Measurements from ENCODE around the gene EPB41L3.

The EPB41L3 gene

GRCh38 chr18:5395860-5396448 is 147.8 kb downstream of the EPB41L3 start:
- 90% methylated on average over 6 of the region's 6 CpGs for WGBS
- Histone ChIP-seq H2BK15ac (ENCODE audit: low read depth, poor library complexity, severe bottlenecking) (no peak overlapping the region), H3K9ac (ENCODE audit: low read length) (no peak overlapping the region), H2BK12ac (ENCODE audit: low read length in 2 of 2) (no peak overlapping the region), H2BK5ac (ENCODE audit: low read depth, low read length, poor library complexity, severe bottlenecking) (no peak overlapping the region), H4K8ac (ENCODE audit: low read length) (no peak overlapping the region), H3K23ac (ENCODE audit: low read length in 2 of 2) (no peak overlapping the region), H2BK120ac (ENCODE audit: low read depth, low read length) (no peak overlapping the region), H3K79me1 (replicated peaks; ENCODE audit: low read length, poor library complexity, severe bottlenecking) (no peaks in the 10 kb centered on the region), H2AFZ (ENCODE audit: low read depth, low read length) (no peak overlapping the region), H3K4me2 (ENCODE audit: low read length, poor library complexity, severe bottlenecking) (no peak overlapping the region), H3K4me1 (ENCODE audit: control insufficient read depth, insufficient read depth, low read depth, low read length) (no peaks in the 10 kb centered on the region), H4K91ac (ENCODE audit: low read length) (no peak overlapping the region), H3K18ac (ENCODE audit: low read depth in 1 of 2, low read length in 2 of 2) (no peak overlapping the region), H3K27me3 (ENCODE audit: control insufficient read depth in 1 of 2, insufficient read depth in 1 of 2, low read length in 2 of 2) (no peaks in the 10 kb centered on the region), H3K9me3 (ENCODE audit: control insufficient read depth, low read length) (no peaks in the 10 kb centered on the region), H3K4ac (ENCODE audit: low read depth in 1 of 2, low read length in 2 of 2) (no peak overlapping the region), H3K14ac (ENCODE audit: low read length in 2 of 2) (no peak overlapping the region), H3K4me3 (ENCODE audit: insufficient read depth in 1 of 2, low read depth in 1 of 2, low read length in 2 of 2) (no peak overlapping the region), H2AK5ac (ENCODE audit: low read length, severe bottlenecking) (no peak overlapping the region), H3K36me3 (ENCODE audit: control insufficient read depth in 1 of 2, insufficient read depth in 2 of 2, low read depth in 1 of 2, low read length in 2 of 2) (peaks cover 0 to 99% of the 10 kb centered on the region in 2 experiments), H3K27ac (ENCODE audit: low read length, poor library complexity, severe bottlenecking) (no peak overlapping the region)
- no peak for DNase-seq

GRCh38 chr18:5393779-5394178 is 150.0 kb downstream of the EPB41L3 start:
- Histone ChIP-seq H3K36me3 (ENCODE audit: control insufficient read depth in 1 of 2, insufficient read depth in 2 of 2, low read depth in 1 of 2, low read length in 2 of 2) (peaks cover 0 to 95% of the 10 kb centered on the region in 2 experiments), H3K27ac (ENCODE audit: low read length, poor library complexity, severe bottlenecking) (no peak overlapping the region), H4K91ac (ENCODE audit: low read length) (no peak overlapping the region), H3K4ac (ENCODE audit: low read depth in 1 of 2, low read length in 2 of 2) (no peak overlapping the region), H2AK5ac (ENCODE audit: low read length, severe bottlenecking) (no peak overlapping the region), H3K4me2 (ENCODE audit: low read length, poor library complexity, severe bottlenecking) (no peak overlapping the region), H3K9ac (ENCODE audit: low read length) (no peak overlapping the region), H4K8ac (ENCODE audit: low read length) (no peak overlapping the region), H3K23ac (ENCODE audit: low read length in 2 of 2) (no peak overlapping the region), H3K14ac (ENCODE audit: low read length in 2 of 2) (no peak overlapping the region), H3K18ac (ENCODE audit: low read depth in 1 of 2, low read length in 2 of 2) (no peak overlapping the region), H3K27me3 (ENCODE audit: control insufficient read depth in 1 of 2, insufficient read depth in 1 of 2, low read length in 2 of 2) (no peaks in the 10 kb centered on the region), H2BK15ac (ENCODE audit: low read depth, poor library complexity, severe bottlenecking) (no peak overlapping the region), H3K4me3 (ENCODE audit: insufficient read depth in 1 of 2, low read depth in 1 of 2, low read length in 2 of 2) (no peak overlapping the region), H2BK120ac (ENCODE audit: low read depth, low read length) (no peak overlapping the region), H3K4me1 (ENCODE audit: control insufficient read depth, insufficient read depth, low read depth, low read length) (no peaks in the 10 kb centered on the region), H2BK12ac (ENCODE audit: low read length in 2 of 2) (no peak overlapping the region), H3K9me3 (ENCODE audit: control insufficient read depth, low read length) (no peaks in the 10 kb centered on the region), H3K79me1 (replicated peaks; ENCODE audit: low read length, poor library complexity, severe bottlenecking) (no peaks in the 10 kb centered on the region), H2AFZ (ENCODE audit: low read depth, low read length) (no peak overlapping the region), H2BK5ac (ENCODE audit: low read depth, low read length, poor library complexity, severe bottlenecking) (no peak overlapping the region)
- 78% methylated on average over 5 of the region's 5 CpGs for WGBS
- no peak for DNase-seq

GRCh38 chr18:5391409-5391808 is 152.4 kb downstream of the EPB41L3 start:
- Histone ChIP-seq H2BK15ac (ENCODE audit: low read depth, poor library complexity, severe bottlenecking) (no peak overlapping the region), H3K9ac (ENCODE audit: low read length) (no peak overlapping the region), H3K14ac (ENCODE audit: low read length in 2 of 2) (no peak overlapping the region), H2AK5ac (ENCODE audit: low read length, severe bottlenecking) (no peak overlapping the region), H4K8ac (ENCODE audit: low read length) (no peak overlapping the region), H3K18ac (ENCODE audit: low read depth in 1 of 2, low read length in 2 of 2) (no peak overlapping the region), H3K79me1 (replicated peaks; ENCODE audit: low read length, poor library complexity, severe bottlenecking) (no peaks in the 10 kb centered on the region), H3K27ac (ENCODE audit: low read length, poor library complexity, severe bottlenecking) (no peak overlapping the region), H3K4me2 (ENCODE audit: low read length, poor library complexity, severe bottlenecking) (no peak overlapping the region), H2BK12ac (ENCODE audit: low read length in 2 of 2) (no peak overlapping the region), H2BK5ac (ENCODE audit: low read depth, low read length, poor library complexity, severe bottlenecking) (no peak overlapping the region), H3K4ac (ENCODE audit: low read depth in 1 of 2, low read length in 2 of 2) (no peak overlapping the region), H4K91ac (ENCODE audit: low read length) (no peak overlapping the region), H3K4me1 (ENCODE audit: control insufficient read depth, insufficient read depth, low read depth, low read length) (no peaks in the 10 kb centered on the region), H3K9me3 (ENCODE audit: control insufficient read depth, low read length) (no peaks in the 10 kb centered on the region), H3K23ac (ENCODE audit: low read length in 2 of 2) (no peak overlapping the region), H3K27me3 (ENCODE audit: control insufficient read depth in 1 of 2, insufficient read depth in 1 of 2, low read length in 2 of 2) (no peaks in the 10 kb centered on the region), H2AFZ (ENCODE audit: low read depth, low read length) (no peak overlapping the region), H3K36me3 (ENCODE audit: control insufficient read depth in 1 of 2, insufficient read depth in 2 of 2, low read depth in 1 of 2, low read length in 2 of 2) (peaks cover 0 to 83% of the 10 kb centered on the region in 2 experiments), H3K4me3 (ENCODE audit: insufficient read depth in 1 of 2, low read depth in 1 of 2, low read length in 2 of 2) (no peak overlapping the region), H2BK120ac (ENCODE audit: low read depth, low read length) (no peak overlapping the region)
- WGBS = 90% methylated on average over 7 of the region's 8 CpGs
- no peak for DNase-seq

- H3K4me3 ChIP-seq (ENCODE audit: insufficient read depth in 1 of 2, low read depth in 1 of 2, low read length in 2 of 2) = no peak overlapping the region
- no peaks in the 10 kb centered on the region for H3K79me1 ChIP-seq (replicated peaks; ENCODE audit: low read length, poor library complexity, severe bottlenecking)
- H3K27me3 ChIP-seq (ENCODE audit: control insufficient read depth in 1 of 2, insufficient read depth in 1 of 2, low read length in 2 of 2) = no peaks in the 10 kb centered on the region
- no peaks in the 10 kb centered on the region for H3K4me1 ChIP-seq (ENCODE audit: control insufficient read depth, insufficient read depth, low read depth, low read length)
- no peak overlapping the region for H2AFZ ChIP-seq (ENCODE audit: low read depth, low read length)
- no peak overlapping the region for H3K9ac ChIP-seq (ENCODE audit: low read length)
- no peak overlapping the region for H3K4me2 ChIP-seq (ENCODE audit: low read length, poor library complexity, severe bottlenecking)
- no peak overlapping the region for H3K23ac ChIP-seq (ENCODE audit: low read length in 2 of 2)
- no peak overlapping the region for H4K8ac ChIP-seq (ENCODE audit: low read length)
- no peak overlapping the region for H3K4ac ChIP-seq (ENCODE audit: low read depth in 1 of 2, low read length in 2 of 2)
- peaks cover 0 to 62% of the 10 kb centered on the region in 2 experiments for H3K36me3 ChIP-seq (ENCODE audit: control insufficient read depth in 1 of 2, insufficient read depth in 2 of 2, low read depth in 1 of 2, low read length in 2 of 2)
- 60% methylated on average over 2 of the region's 2 CpGs for WGBS
- no peak overlapping the region for H2AK5ac ChIP-seq (ENCODE audit: low read length, severe bottlenecking)
- H4K91ac ChIP-seq (ENCODE audit: low read length) = no peak overlapping the region
- no peak overlapping the region for H2BK12ac ChIP-seq (ENCODE audit: low read length in 2 of 2)
- DNase-seq = no peak
- no peak overlapping the region for H2BK5ac ChIP-seq (ENCODE audit: low read depth, low read length, poor library complexity, severe bottlenecking)
- no peak overlapping the region for H2BK120ac ChIP-seq (ENCODE audit: low read depth, low read length)
- no peaks in the 10 kb centered on the region for H3K9me3 ChIP-seq (ENCODE audit: control insufficient read depth, low read length)
- no peak overlapping the region for H2BK15ac ChIP-seq (ENCODE audit: low read depth, poor library complexity, severe bottlenecking)
- H3K27ac ChIP-seq (ENCODE audit: low read length, poor library complexity, severe bottlenecking) = no peak overlapping the region
- no peak overlapping the region for H3K14ac ChIP-seq (ENCODE audit: low read length in 2 of 2)
- no peak overlapping the region for H3K18ac ChIP-seq (ENCODE audit: low read depth in 1 of 2, low read length in 2 of 2)
Observed at GRCh38 chr18:5389356-5389755, 154.4 kb downstream of the EPB41L3 start.

Data from mesenchymal stem cell (in vitro differentiated cells and primary cell).